OCI-LY3 (cell line): ENCODE results near the gene ACTR8.

Experiments used
- H2AFZ ChIP-seq: fragments of 200-600, 300-600 bp; shearing (Covaris generic); 2 replicates; pipeline ENCODE4 v1.6.0; 2014; ENCODE audit warnings: antibody characterized with exemption, low read depth, low read length
- H3K27ac ChIP-seq: fragments of 200-600, 300-600 bp; sonication (generic); 2 replicates; pipeline ENCODE4 v1.5.1; 2014; ENCODE audit warnings: mild to moderate bottlenecking, low read length, moderate library complexity, mixed read lengths
- H3K27me3 ChIP-seq: fragments of 200-600, 300-600 bp; sonication (generic); 2 replicates; pipeline ENCODE4 v1.6.1; 2014; ENCODE audit warnings: low read depth, low read length, mixed read lengths
- H3K36me3 ChIP-seq: fragments of 200-600, 300-600 bp; sonication (generic); replicated peaks from 2 replicates; pipeline ENCODE3; 2014; ENCODE audit warnings: low read depth, low read length, mixed read lengths
- H3K4me1 ChIP-seq: fragments of 300-600, 200-600 bp; sonication (generic); 2 replicates; pipeline ENCODE4 v1.6.1; 2014; ENCODE audit warnings: low read length, mixed read lengths
- H3K4me2 ChIP-seq: fragments of 200-600, 300-600 bp; sonication (generic); 2 replicates; pipeline ENCODE4 v1.6.1; 2014; ENCODE audit warnings: low read length, mixed read lengths
- H3K4me3 ChIP-seq: fragments of 300-600, 200-600 bp; sonication (generic); 2 replicates; pipeline ENCODE4 v1.5.1; 2014; ENCODE audit warnings: antibody characterized with exemption, mild to moderate bottlenecking, low read length, moderate library complexity
- H3K79me2 ChIP-seq: fragments of 300-600, 200-600 bp; shearing (Covaris generic); 2 replicates; pipeline ENCODE4 v1.6.1; 2014; ENCODE audit warnings: mild to moderate bottlenecking, low read length, mixed read lengths
- H3K9ac ChIP-seq: fragments of 300-600, 200-600 bp; shearing (Covaris generic); 2 replicates; pipeline ENCODE4 v1.6.0; 2014; ENCODE audit warnings: mild to moderate bottlenecking, low read length, moderate library complexity
- H3K9me3 ChIP-seq: fragments of 200-600, 300-600 bp; shearing (Covaris generic); 2 replicates; pipeline ENCODE4 v1.6.1; 2014; ENCODE audit warnings: low read length, mixed read lengths; ENCODE audit not compliant: insufficient read depth
- H4K20me1 ChIP-seq: fragments of 200-600, 300-600 bp; sonication (generic); 2 replicates; pipeline ENCODE4 v1.6.1; 2016; ENCODE audit warnings: low read length, mixed read lengths; ENCODE audit not compliant: insufficient read depth
- CTCF ChIP-seq: fragments of 200-600, 300-600 bp; sonication (generic); IDR thresholded peaks from 2 replicates; pipeline ENCODE4 v1.5.1; 2014; ENCODE audit warnings: antibody characterized with exemption, low read length, low read depth
- EZH2phosphoT487 ChIP-seq: fragments of 200-600 bp; shearing (Covaris generic); IDR thresholded peaks from 2 replicates; pipeline ENCODE4 v1.6.1; 2018; ENCODE audit warnings: antibody characterized with exemption, mixed run types, low read depth

Gene ACTR8

GRCh38 chr3:53913401-53913800 lies 31.4 kb upstream of the ACTR8 start:
- Histone ChIP-seq H2AFZ (no peak overlapping the region), H3K4me3 (no peak overlapping the region), H3K36me3 (no peaks in the 10 kb centered on the region), H3K27me3 (peaks cover 35% of the 10 kb centered on the region), H3K4me1 (peaks cover 8% of the 10 kb centered on the region), H3K4me2 (no peak overlapping the region), H3K9ac (no peak overlapping the region), H3K79me2 (no peaks in the 10 kb centered on the region), H4K20me1 (no peaks in the 10 kb centered on the region), H3K27ac (no peak overlapping the region), H3K9me3 (no peaks in the 10 kb centered on the region)
- no peak for TF ChIP-seq CTCF
- TF ChIP-seq EZH2phosphoT487: no peak

- Histone ChIP-seq H4K20me1 (no peaks in the 10 kb centered on the region), H3K9ac (no peak overlapping the region), H3K4me1 (no peaks in the 10 kb centered on the region), H3K9me3 (peaks cover 4% of the 10 kb centered on the region; the same call in 1 of the 2 replicates), H3K4me3 (no peak overlapping the region), H3K79me2 (no peaks in the 10 kb centered on the region), H3K36me3 (no peaks in the 10 kb centered on the region), H2AFZ (no peak overlapping the region), H3K27ac (no peak overlapping the region), H3K27me3 (no peaks in the 10 kb centered on the region), H3K4me2 (no peak overlapping the region)
- TF ChIP-seq CTCF: no peak
- no peak for TF ChIP-seq EZH2phosphoT487
Observed at GRCh38 chr3:53902711-53903110, 20.8 kb upstream of the ACTR8 start.

GRCh38 chr3:53902067-53902466 lies 20.1 kb upstream of the ACTR8 start:
- no peak overlapping the region for H3K27ac ChIP-seq

GRCh38 chr3:53900666-53901331 lies 18.8 kb upstream of the ACTR8 start:
- H3K4me3 ChIP-seq: no peak overlapping the region
- H3K27me3 ChIP-seq: no peaks in the 10 kb centered on the region; the same call in 1 of the 2 replicates
- H3K4me1 ChIP-seq: no peaks in the 10 kb centered on the region
- TF ChIP-seq EZH2phosphoT487: no peak
- TF ChIP-seq CTCF: no peak
- H3K79me2 ChIP-seq: no peaks in the 10 kb centered on the region
- no peak overlapping the region for H3K4me2 ChIP-seq
- H2AFZ ChIP-seq: no peak overlapping the region
- no peak overlapping the region for H3K27ac ChIP-seq
- no peaks in the 10 kb centered on the region for H3K36me3 ChIP-seq
- no peaks in the 10 kb centered on the region for H3K9me3 ChIP-seq
- no peaks in the 10 kb centered on the region for H4K20me1 ChIP-seq
- H3K9ac ChIP-seq: no peak overlapping the region

More at GRCh38 chr3:53902067-53902466, 20.1 kb upstream of the ACTR8 start:
- Histone ChIP-seq H3K4me3 (no peak overlapping the region), H3K79me2 (no peaks in the 10 kb centered on the region), H3K4me1 (no peaks in the 10 kb centered on the region), H2AFZ (no peak overlapping the region), H4K20me1 (no peaks in the 10 kb centered on the region), H3K9me3 (peaks cover 4% of the 10 kb centered on the region; the same call in 1 of the 2 replicates), H3K27me3 (no peaks in the 10 kb centered on the region; the same call in 1 of the 2 replicates), H3K36me3 (no peaks in the 10 kb centered on the region), H3K9ac (no peak overlapping the region), H3K4me2 (no peak overlapping the region)
- TF ChIP-seq EZH2phosphoT487 (no peak), CTCF (no peak)
